GM18873 (cell line): ENCODE results near the gene TMEM117.

Source experiments
- ATAC-seq: cut with Tn5 transposase; IDR thresholded peaks from one replicate; pipeline ENCODE4 v1.9.1; 2021; ENCODE audit warnings: mild to moderate bottlenecking, moderate library complexity, moderate number of reproducible peaks; ENCODE audit not compliant: unreplicated experiment, low FRiP score

TMEM117 gene

GRCh38 chr12:44253338-44253856, 417.5 kb downstream of the TMEM117 start:
- ATAC-seq, result no peak

GRCh38 chr12:44258246-44258645, 422.4 kb downstream of the TMEM117 start:
- no peak for ATAC-seq

GRCh38 chr12:44259890-44260289, 424.0 kb downstream of the TMEM117 start:
- ATAC-seq, result no peak

- ATAC-seq, result no peak
Observed at GRCh38 chr12:44260581-44260980, 424.7 kb downstream of the TMEM117 start.

- no peak for ATAC-seq
Observed at GRCh38 chr12:44285321-44285960, 449.6 kb downstream of the TMEM117 start.

GRCh38 chr12:44286336-44286735, 450.5 kb downstream of the TMEM117 start:
- peak; percentile 58 for ATAC-seq

- ATAC-seq, result no peak
Observed at GRCh38 chr12:44286821-44287505, 451.1 kb downstream of the TMEM117 start.

GRCh38 chr12:44287545-44287944, 451.7 kb downstream of the TMEM117 start:
- no peak for ATAC-seq

- ATAC-seq, result peak; percentile 89
Observed at GRCh38 chr12:44294649-44295048, 458.8 kb downstream of the TMEM117 start.

- ATAC-seq, result no peak
Observed at GRCh38 chr12:44295958-44296623, 460.2 kb downstream of the TMEM117 start.

- ATAC-seq, result no peak
Observed at GRCh38 chr12:44296624-44297197, 460.8 kb downstream of the TMEM117 start.

GRCh38 chr12:44299524-44299923, 463.6 kb downstream of the TMEM117 start:
- ATAC-seq, result no peak

GRCh38 chr12:44307506-44308168, 471.8 kb downstream of the TMEM117 start:
- ATAC-seq, result peak; percentile 58

GRCh38 chr12:44313188-44313587, 477.3 kb downstream of the TMEM117 start:
- ATAC-seq, result no peak

GRCh38 chr12:44314007-44314500, 478.2 kb downstream of the TMEM117 start:
- ATAC-seq, result no peak

- peak; percentile 68 for ATAC-seq
Observed at GRCh38 chr12:44317651-44318126, 481.8 kb downstream of the TMEM117 start.

GRCh38 chr12:44331269-44331668, 495.4 kb downstream of the TMEM117 start:
- no peak for ATAC-seq

GRCh38 chr12:44334347-44334746, 498.5 kb downstream of the TMEM117 start:
- ATAC-seq, result no peak

GRCh38 chr12:44335030-44335429, 499.1 kb downstream of the TMEM117 start:
- no peak for ATAC-seq

GRCh38 chr12:44336577-44336976, 500.7 kb downstream of the TMEM117 start:
- no peak for ATAC-seq
